IMR-90 (cell line): ENCODE results near the gene IL1RL1. TPM values are rescaled to one million over a fixed set of nuclear protein-coding genes. Genes with fewer than 3 reads are reported as not detected.

Experiments
- ATAC-seq: fragments of 200-7000 bp; cut with Tn5 transposase; 2 replicates; pipeline ENCODE4 v1.9.1; 2020; ENCODE audit warnings: low read depth, mild to moderate bottlenecking, moderate library complexity
- BruUV-seq: library from RNA; stranded (reverse); fragments of 400-500 nt; replicated peaks from 2 replicates; lab custom pipeline; 2021; lab: Mats Ljungman, UMichigan
- CTCF ChIA-PET: fragments of 300-600 bp; formaldehyde crosslinking; extraction: SDS; loops from one replicate; lab custom pipeline; 2021; ENCODE audit warnings: antibody characterized with exemption; lab: Yijun Ruan, JAX
- POLR2A ChIA-PET: fragments of 300-600 bp; sonication (Branson Sonifier 250); formaldehyde crosslinking; loops from one replicate; lab custom pipeline; 2022; ENCODE audit warnings: antibody characterized with exemption; ENCODE audit not compliant: unreplicated experiment; lab: Charles Lee
- DNase-seq: peaks from one replicate; pipeline ENCODE4 v3.0.0; 2013
- H2AFZ ChIP-seq: replicated peaks from 2 replicates; pipeline ENCODE3; 2013; ENCODE audit warnings: low read length, mild to moderate bottlenecking; ENCODE audit not compliant: poor library complexity
- H2AK5ac ChIP-seq: 2 replicates; pipeline ENCODE4 v1.6.1; 2013; ENCODE audit warnings: low read depth, low read length, inconsistent platforms
- H2AK9ac ChIP-seq: replicated peaks from 2 replicates; pipeline ENCODE3; 2013; ENCODE audit warnings: mild to moderate bottlenecking, low read depth, low read length, moderate library complexity; ENCODE audit not compliant: poor library complexity
- H2BK120ac ChIP-seq: 2 replicates; pipeline ENCODE4 v1.6.1; 2013; ENCODE audit warnings: low read depth, low read length, inconsistent platforms
- H2BK15ac ChIP-seq: 3 replicates; pipeline ENCODE4 v1.6.1; 2013; ENCODE audit warnings: low read depth, low read length, inconsistent platforms
- H2BK20ac ChIP-seq: 2 replicates; pipeline ENCODE4 v1.6.1; 2013; ENCODE audit warnings: low read depth, mild to moderate bottlenecking, inconsistent platforms, low read length, moderate library complexity
- H2BK5ac ChIP-seq: 2 replicates; pipeline ENCODE4 v1.6.1; 2013; ENCODE audit warnings: mild to moderate bottlenecking, low read depth, low read length, inconsistent platforms; ENCODE audit not compliant: poor library complexity, severe bottlenecking
- H3K14ac ChIP-seq: replicated peaks from 2 replicates; pipeline ENCODE4 v1.6.1; 2013; ENCODE audit warnings: low read depth, low read length, inconsistent platforms
- H3K18ac ChIP-seq: 2 replicates; pipeline ENCODE4 v1.6.1; 2013; ENCODE audit warnings: low read depth, low read length, control low read depth
- H3K23ac ChIP-seq: 2 replicates; pipeline ENCODE4 v1.6.1; 2013; ENCODE audit warnings: low read depth, low read length, inconsistent platforms
- H3K27ac ChIP-seq: 2 replicates; pipeline ENCODE4 v1.5.1; 2013; ENCODE audit warnings: mild to moderate bottlenecking, control low read depth, low read length; ENCODE audit not compliant: insufficient read depth
- H3K27me3 ChIP-seq: 2 replicates; pipeline ENCODE4 v1.6.1; 2013; ENCODE audit warnings: low read length; ENCODE audit not compliant: control insufficient read depth, insufficient read depth
- H3K36me3 ChIP-seq: 2 replicates; pipeline ENCODE4 v1.6.1; 2013; ENCODE audit warnings: low read length, mixed read lengths; ENCODE audit not compliant: control insufficient read depth, insufficient read depth
- H3K4ac ChIP-seq: 2 replicates; pipeline ENCODE4 v1.6.1; 2013; ENCODE audit warnings: low read depth, low read length, inconsistent platforms
- H3K4me1 ChIP-seq: 2 replicates; pipeline ENCODE4 v1.6.1; 2013; ENCODE audit warnings: low read length, mixed read lengths; ENCODE audit not compliant: control insufficient read depth, insufficient read depth
- H3K4me2 ChIP-seq: 2 replicates; pipeline ENCODE4 v1.6.1; 2013; ENCODE audit warnings: low read depth, mild to moderate bottlenecking, control low read depth, low read length, moderate library complexity
- H3K4me3 ChIP-seq: 2 replicates; pipeline ENCODE4 v1.5.1; 2013; ENCODE audit warnings: low read depth, mild to moderate bottlenecking, control low read depth, low read length, moderate library complexity; ENCODE audit not compliant: insufficient read depth
- H3K56ac ChIP-seq: 2 replicates; pipeline ENCODE4 v1.6.1; 2013; ENCODE audit warnings: low read length, inconsistent platforms; ENCODE audit not compliant: insufficient read depth; ENCODE audit errors: extremely low read depth
- H3K79me1 ChIP-seq, 2 experiments: 2 replicates each; pipeline ENCODE4 v1.6.1; 2013; ENCODE audit warnings: low read length in 2 of 2, inconsistent platforms in 1 of 2, low read depth in 1 of 2
- H3K9ac ChIP-seq: 2 replicates; pipeline ENCODE4 v1.6.1; 2013; ENCODE audit warnings: low read depth, low read length, control low read depth
- H3K9me1 ChIP-seq: 2 replicates; pipeline ENCODE4 v1.6.1; 2013; ENCODE audit warnings: low read length, inconsistent platforms; ENCODE audit not compliant: insufficient read depth
- H3K9me3 ChIP-seq: 2 replicates; pipeline ENCODE4 v1.6.1; 2013; ENCODE audit warnings: low read length; ENCODE audit not compliant: control insufficient read depth, insufficient read depth
- H4K20me1 ChIP-seq: 2 replicates; pipeline ENCODE4 v1.6.1; 2013; ENCODE audit warnings: low read length, inconsistent platforms; ENCODE audit not compliant: insufficient read depth
- H4K5ac ChIP-seq: 2 replicates; pipeline ENCODE4 v1.6.1; 2013; ENCODE audit warnings: mild to moderate bottlenecking, low read depth, low read length, control low read depth
- H4K8ac ChIP-seq, 2 experiments: 2 replicates each; pipeline ENCODE4 v1.6.1; 2013; ENCODE audit warnings: low read depth in 2 of 2, low read length in 2 of 2, control low read depth in 1 of 2, inconsistent platforms in 1 of 2
- H4K91ac ChIP-seq: 2 replicates; pipeline ENCODE4 v1.6.1; 2013; ENCODE audit warnings: low read depth, low read length, inconsistent platforms; ENCODE audit not compliant: insufficient read depth
- BHLHE40 ChIP-seq: fragments of 150-350 bp; IDR thresholded peaks from 2 replicates; pipeline ENCODE4 v1.6.1; 2016; ENCODE audit warnings: mild to moderate bottlenecking, low read depth, low read length
- CEBPB ChIP-seq: IDR thresholded peaks from 2 replicates; pipeline ENCODE4 v1.6.1; 2012; ENCODE audit warnings: low read depth, low read length, improper control_type of control experiment
- CHD1 ChIP-seq: IDR thresholded peaks from 2 replicates; pipeline ENCODE4 v1.6.1; 2012; ENCODE audit warnings: low read depth, low read length, improper control_type of control experiment
- CTCF ChIP-seq: conservative IDR thresholded peaks from 2 replicates; pipeline ENCODE4 v1.5.1; 2012; ENCODE audit warnings: mild to moderate bottlenecking, low read depth, low read length, improper control_type of control experiment
- FOS ChIP-seq: fragments of 150-350 bp; IDR thresholded peaks from 2 replicates; pipeline ENCODE4 v1.6.1; 2016; ENCODE audit warnings: low read depth, low read length
- MAFK ChIP-seq: IDR thresholded peaks from 2 replicates; pipeline ENCODE4 v1.6.1; 2012; ENCODE audit warnings: low read depth, low read length, improper control_type of control experiment
- MAZ ChIP-seq: IDR thresholded peaks from 2 replicates; pipeline ENCODE4 v1.6.1; 2012; ENCODE audit warnings: low read depth, mild to moderate bottlenecking, low read length, improper control_type of control experiment, moderate library complexity, borderline replicate concordance
- MXI1 ChIP-seq: IDR thresholded peaks from 2 replicates; pipeline ENCODE4 v1.6.1; 2012; ENCODE audit warnings: low read depth, mild to moderate bottlenecking, low read length, moderate library complexity, borderline replicate concordance
- RCOR1 ChIP-seq: IDR thresholded peaks from 2 replicates; pipeline ENCODE4 v1.6.1; 2012; ENCODE audit warnings: mild to moderate bottlenecking, low read length, improper control_type of control experiment; ENCODE audit not compliant: insufficient replicate concordance
- RFX5 ChIP-seq: IDR thresholded peaks from 2 replicates; pipeline ENCODE4 v1.8.0; 2012; ENCODE audit warnings: low read depth, mild to moderate bottlenecking, low read length, moderate library complexity
- SMC3 ChIP-seq: fragments of 150-350 bp; IDR thresholded peaks from 2 replicates; pipeline ENCODE4 v1.6.1; 2016; ENCODE audit warnings: low read depth, mild to moderate bottlenecking, antibody characterized with exemption, low read length, moderate library complexity
- WGBS, 2 experiments: methylation state at CpG; one replicate each; pipeline versions ENCODE4 v1.1.5 to v1.1.7; 2013; ENCODE audit warnings: missing lambda C conversion rate in 2 of 2; ENCODE audit not compliant: insufficient read length in 1 of 2; ENCODE audit errors: extremely low coverage in 2 of 2; 5-methylcytosine and 5-hydroxymethylcytosine counted together
- dilution Hi-C: fragments of 300-500 bp; cut with HindIII; formaldehyde crosslinking; loops from one replicate; pipeline ENCODE4 v1.14.3; 2018; ENCODE audit warnings: low sequenced_read_pairs; ENCODE audit not compliant: unreplicated experiment
- in situ Hi-C: fragments of 300-500 bp; cut with MboI; formaldehyde crosslinking; loops from 3 replicates; pipeline ENCODE4 v1.14.3; 2019; ENCODE audit warnings: low sequenced_read_pairs, inconsistent platforms, mixed read lengths
- intact Hi-C: fragments of 100-400 bp; cut with micrococcal nuclease; formaldehyde crosslinking; loops from 2 replicates; pipeline ENCODE4 v1.10.0; 2022
- polyA plus RNA-seq, 3 experiments: library from polyadenylated mRNA; depleted of rRNA; stranded (reverse); fragments of >200 nt; gene quantifications; 2 replicates each; pipeline ENCODE4 v1.2.3, GENCODE V29; 2012; ENCODE audit warnings: low replicate concordance in 1 of 3
- total RNA-seq: library from RNA; depleted of rRNA; stranded (reverse); fragments of >200 nt; gene quantifications from 2 replicates; pipeline ENCODE4 v1.2.3, GENCODE V29; 2012
- TF ChIP-seq, protein P1 (sequence below): fragments of 150-350 bp; IDR thresholded peaks from 2 replicates; pipeline ENCODE4 v1.6.1; 2016; ENCODE audit warnings: low read depth, mild to moderate bottlenecking, low read length, moderate library complexity, borderline replicate concordance
- TF ChIP-seq, protein P2 (sequence below): fragments of 150-350 bp; IDR thresholded peaks from 2 replicates; pipeline ENCODE4 v1.6.1; 2017; ENCODE audit warnings: mild to moderate bottlenecking, antibody characterized with exemption, low read length, low read depth

IL1RL1 gene
- total and polyA plus RNA-seq, 2 of the 4 experiments (the other 2 are of a cell fraction) = under 0.01 to 0.14 TPM

- Histone ChIP-seq H3K23ac (no peak overlapping the region), H3K79me1 (no peaks in the 10 kb centered on the region), H2BK120ac (no peak overlapping the region), H4K91ac (no peak overlapping the region), H4K8ac (no peak overlapping the region), H3K36me3 (no peaks in the 10 kb centered on the region), H3K27ac (no peak overlapping the region), H3K14ac (no peak overlapping the region), H2BK15ac (no peak overlapping the region), H2BK5ac (no peak overlapping the region), H3K4me2 (no peak overlapping the region), H4K20me1 (no peaks in the 10 kb centered on the region), H3K4me1 (no peaks in the 10 kb centered on the region), H3K27me3 (no peaks in the 10 kb centered on the region), H3K18ac (no peak overlapping the region), H3K9me1 (no peaks in the 10 kb centered on the region), H2AK5ac (no peak overlapping the region), H2AFZ (no peak overlapping the region), H2AK9ac (no peak overlapping the region), H4K5ac (no peak overlapping the region), H2BK20ac (no peak overlapping the region), H3K4me3 (no peak overlapping the region), H3K56ac (no peak overlapping the region), H3K4ac (no peak overlapping the region), H3K9ac (no peak overlapping the region), H3K9me3 (peaks cover 3% of the 10 kb centered on the region; the same call in 1 of the 2 replicates)
- intact Hi-C loops = no loop called here
- in situ Hi-C loops = no loop called here
- ATAC-seq = no peak
- ChIA-PET CTCF (no interaction called here), POLR2A (no interaction called here)
- DNase-seq = no peak
- dilution Hi-C loops = no loop called here
- no peak for TF ChIP-seq MAFK
- no peak for TF ChIP-seq RCOR1
- TF ChIP-seq FOS = no peak
- no peak for TF ChIP-seq SMC3
- TF ChIP-seq, protein P1, sequence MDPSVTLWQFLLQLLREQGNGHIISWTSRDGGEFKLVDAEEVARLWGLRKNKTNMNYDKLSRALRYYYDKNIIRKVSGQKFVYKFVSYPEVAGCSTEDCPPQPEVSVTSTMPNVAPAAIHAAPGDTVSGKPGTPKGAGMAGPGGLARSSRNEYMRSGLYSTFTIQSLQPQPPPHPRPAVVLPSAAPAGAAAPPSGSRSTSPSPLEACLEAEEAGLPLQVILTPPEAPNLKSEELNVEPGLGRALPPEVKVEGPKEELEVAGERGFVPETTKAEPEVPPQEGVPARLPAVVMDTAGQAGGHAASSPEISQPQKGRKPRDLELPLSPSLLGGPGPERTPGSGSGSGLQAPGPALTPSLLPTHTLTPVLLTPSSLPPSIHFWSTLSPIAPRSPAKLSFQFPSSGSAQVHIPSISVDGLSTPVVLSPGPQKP = no peak
- TF ChIP-seq CHD1 = no peak
- TF ChIP-seq CEBPB = no peak
- TF ChIP-seq BHLHE40 = no peak
- no peak for TF ChIP-seq MXI1
- no peak for TF ChIP-seq MAZ
- no peak for TF ChIP-seq CTCF
- TF ChIP-seq RFX5 = no peak
- TF ChIP-seq, protein P2, sequence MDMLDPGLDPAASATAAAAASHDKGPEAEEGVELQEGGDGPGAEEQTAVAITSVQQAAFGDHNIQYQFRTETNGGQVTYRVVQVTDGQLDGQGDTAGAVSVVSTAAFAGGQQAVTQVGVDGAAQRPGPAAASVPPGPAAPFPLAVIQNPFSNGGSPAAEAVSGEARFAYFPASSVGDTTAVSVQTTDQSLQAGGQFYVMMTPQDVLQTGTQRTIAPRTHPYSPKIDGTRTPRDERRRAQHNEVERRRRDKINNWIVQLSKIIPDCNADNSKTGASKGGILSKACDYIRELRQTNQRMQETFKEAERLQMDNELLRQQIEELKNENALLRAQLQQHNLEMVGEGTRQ = no peak
- no CpG with 5 or more reads among the region's 3 CpGs for WGBS, 2 experiments
- no TSS peak for BruUV-seq
Observed at GRCh38 chr2:102386004-102386403, 74.6 kb downstream of the IL1RL1 start.
